GM19438 (cell line): ENCODE measurements around the gene CBX5.
"Not testable (repeated sequence)": the region's sequence is repeated elsewhere in the genome, so short reads cannot be mapped to it uniquely, and the experiment has no call there.

Source experiments
- ATAC-seq: cut with Tn5 transposase; IDR thresholded peaks from one replicate; pipeline ENCODE4 v1.9.1; 2021; ENCODE audit warnings: low read depth; ENCODE audit not compliant: unreplicated experiment

The CBX5 gene

DNA sequence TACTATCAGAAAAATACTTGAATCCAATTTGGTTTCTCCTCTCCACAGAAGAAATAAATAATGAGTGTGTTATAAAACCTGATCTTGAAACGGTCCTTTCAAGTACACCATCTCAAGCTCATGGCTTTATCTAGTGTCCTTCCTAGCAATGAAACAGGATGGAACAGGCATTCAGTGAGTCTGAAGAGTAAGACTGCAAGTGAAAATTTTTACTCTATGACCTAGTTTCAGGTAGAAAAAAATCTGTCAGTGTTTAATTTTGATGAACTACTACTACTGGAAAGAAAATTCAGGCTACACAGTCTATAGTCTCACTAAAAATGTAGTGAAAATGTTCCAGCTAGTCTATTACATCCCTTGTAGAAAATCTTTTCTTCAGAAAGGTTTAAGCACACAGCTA is 7.7 kb downstream of the CBX5 start:
- no peak for ATAC-seq

DNA sequence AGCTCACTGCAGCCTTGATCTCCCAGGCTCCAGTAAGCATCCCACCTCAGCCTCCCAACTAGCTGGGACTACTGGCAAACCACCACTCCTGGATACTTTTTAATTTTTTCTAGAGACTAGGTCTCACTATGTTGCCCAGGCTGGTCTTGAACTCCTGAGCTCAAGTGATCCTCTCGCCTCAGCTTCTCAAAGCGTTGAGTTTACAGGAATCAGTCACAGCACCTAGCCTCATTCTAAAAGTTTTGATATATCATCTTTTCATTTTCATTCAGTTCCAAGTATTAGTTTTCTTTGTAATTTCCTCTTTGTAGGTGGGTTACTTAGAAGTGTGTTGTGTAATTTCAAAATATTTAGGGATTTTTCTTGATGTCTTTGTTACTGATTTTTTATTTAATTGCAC is 9.6 kb downstream of the CBX5 start:
- no peak for ATAC-seq

DNA sequence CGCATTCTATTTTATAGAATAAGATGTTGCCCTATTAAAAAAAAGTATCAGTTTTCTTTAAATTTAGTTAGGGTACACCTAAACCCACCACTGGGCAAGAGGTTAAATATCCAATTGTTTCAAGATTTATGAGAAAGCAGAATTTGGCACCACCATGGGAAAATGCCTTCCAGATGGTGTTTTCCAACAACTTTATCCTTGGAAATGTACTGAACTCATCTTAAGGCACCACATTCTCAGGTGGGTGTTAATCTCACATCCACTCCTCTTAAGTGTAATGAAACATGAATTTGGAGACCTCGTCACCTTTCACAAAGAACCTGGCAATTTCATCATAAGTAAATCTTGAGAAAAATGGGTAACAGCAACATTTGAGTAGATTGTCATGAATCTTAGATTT is 13.1 kb downstream of the CBX5 start:
- ATAC-seq = no peak

DNA sequence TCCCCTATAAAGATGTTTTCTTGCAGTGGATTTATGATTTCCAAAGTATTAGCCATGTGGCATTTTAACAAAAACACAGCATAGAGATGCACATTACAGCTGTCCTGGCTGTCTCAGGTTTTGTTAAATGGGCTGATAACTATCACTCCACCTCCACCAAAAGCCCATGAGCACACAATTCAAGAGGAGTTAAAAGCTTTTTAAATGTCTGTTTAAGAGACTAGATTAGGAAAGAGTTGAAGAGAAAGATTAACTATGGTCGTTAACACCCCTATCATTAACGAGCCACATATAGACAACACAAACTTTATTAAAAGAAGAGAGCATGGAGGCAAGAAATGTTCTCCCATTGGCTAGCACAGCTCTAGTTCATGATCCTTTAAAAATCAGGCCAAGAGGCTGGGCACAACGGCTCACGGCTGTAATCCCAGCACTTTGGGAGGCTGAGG is 14.5 kb downstream of the CBX5 start:
- no peak for ATAC-seq

DNA sequence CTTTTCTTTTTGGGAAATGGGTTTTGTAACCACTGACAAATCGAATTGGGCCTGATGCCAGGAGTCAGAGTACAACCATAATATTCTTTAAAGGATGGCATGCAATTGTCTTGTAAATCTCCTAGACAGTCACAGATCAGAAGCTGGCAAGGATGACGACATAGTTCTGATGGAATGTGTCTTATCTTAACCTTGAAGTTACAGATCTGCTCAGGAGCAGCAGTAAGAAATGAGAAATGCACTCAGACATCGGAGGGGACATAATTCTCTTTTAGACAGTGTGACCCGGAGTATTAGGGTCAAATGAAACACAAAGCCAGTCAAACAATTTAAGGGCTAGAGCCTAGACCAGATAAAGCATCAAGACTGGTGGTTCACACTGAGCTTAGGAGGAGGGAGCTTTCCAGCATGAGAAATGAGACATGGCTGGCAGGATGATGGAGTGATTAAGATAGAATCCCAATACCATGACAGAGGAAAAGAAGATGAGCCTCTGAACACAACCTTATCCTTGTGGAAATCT is 17.5 kb downstream of the CBX5 start:
- no peak for ATAC-seq

DNA sequence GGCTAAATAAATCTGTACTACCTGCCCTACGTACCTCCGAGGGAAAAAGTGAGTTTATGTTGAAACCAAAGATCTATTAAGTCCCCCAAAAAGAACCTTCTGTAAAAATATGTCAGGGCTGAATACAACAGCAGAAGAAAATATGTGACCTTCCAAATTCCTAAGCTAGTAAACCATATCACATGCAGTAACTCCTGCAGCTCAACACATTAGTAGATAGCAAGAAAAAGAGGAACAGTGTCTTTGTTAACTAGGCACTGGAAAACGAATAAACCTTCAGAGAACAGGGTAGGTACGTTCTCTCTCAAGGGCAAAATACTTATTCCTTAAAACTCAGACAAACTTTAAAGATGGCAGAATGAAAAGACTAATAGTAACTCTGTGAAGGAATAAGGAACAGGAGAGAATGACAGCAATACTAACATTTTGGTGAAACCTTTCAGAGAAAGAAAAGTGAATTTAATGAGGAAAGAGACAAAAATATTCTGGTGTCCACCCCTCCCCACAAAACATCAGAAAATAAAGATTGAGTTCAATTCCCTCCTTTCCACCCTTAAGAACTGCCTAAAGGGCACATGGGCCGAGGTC is 18.0 kb downstream of the CBX5 start:
- no peak for ATAC-seq

DNA sequence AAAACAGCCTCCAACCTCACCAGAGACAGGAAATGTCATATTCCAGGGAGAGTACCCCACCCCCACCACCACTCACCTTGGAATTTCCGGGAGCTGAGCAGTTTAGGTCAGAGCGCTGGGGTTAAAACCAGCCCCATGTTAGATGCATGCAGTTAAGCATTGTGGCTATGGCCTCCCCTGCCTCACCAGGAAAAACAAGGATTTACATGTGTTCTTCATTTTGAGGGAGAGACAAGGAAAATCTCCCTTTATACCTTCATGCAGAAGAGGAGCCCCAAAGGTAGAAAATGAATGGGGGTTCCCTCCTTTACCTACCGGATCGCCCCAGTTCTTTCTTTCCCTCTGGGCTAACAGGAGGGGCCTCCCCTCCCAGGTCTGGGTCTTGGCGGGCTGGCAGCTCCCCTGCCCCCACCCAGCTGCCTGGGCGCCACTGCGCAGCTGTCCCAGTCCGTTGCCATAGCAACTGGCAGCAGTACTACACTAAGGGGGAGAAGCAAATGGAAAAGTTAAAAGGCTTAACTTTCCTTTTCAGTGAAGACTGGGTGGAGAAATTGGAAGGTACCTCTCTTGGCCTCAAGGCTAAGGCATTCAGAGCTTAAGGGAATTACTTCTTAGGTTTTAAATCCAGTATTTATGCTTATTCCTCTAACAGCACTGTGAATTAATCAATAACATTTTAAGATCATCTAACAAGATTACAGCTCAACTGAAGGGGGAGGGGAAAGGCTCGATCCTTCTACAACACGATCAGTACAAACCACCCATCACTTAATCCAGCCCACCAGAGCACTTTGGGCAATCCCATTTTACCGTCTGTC is 20.5 kb downstream of the CBX5 start:
- ATAC-seq = no peak

DNA sequence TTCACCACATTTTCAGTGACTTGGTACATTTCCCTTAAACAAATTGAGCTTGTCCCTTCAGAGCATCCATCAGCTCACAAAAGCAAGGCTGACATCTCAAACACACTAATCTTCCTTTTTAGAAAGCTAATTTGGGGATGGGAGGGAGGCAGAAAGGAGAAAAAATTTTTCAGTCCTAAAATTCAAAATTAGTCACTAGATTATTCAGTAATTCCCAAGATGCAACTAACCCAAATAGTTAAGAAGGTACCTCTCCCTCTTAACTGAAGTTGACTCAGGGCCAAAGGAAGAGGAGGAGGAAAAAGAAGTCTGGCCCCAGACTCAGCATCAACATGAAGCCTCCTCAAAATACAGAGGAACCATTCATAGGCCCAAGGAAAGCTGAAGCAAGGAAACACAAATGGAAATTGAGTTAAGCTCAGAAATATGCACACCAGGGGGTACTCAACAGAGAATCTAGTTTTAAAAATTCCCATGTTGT is 21.7 kb downstream of the CBX5 start:
- no peak for ATAC-seq

DNA sequence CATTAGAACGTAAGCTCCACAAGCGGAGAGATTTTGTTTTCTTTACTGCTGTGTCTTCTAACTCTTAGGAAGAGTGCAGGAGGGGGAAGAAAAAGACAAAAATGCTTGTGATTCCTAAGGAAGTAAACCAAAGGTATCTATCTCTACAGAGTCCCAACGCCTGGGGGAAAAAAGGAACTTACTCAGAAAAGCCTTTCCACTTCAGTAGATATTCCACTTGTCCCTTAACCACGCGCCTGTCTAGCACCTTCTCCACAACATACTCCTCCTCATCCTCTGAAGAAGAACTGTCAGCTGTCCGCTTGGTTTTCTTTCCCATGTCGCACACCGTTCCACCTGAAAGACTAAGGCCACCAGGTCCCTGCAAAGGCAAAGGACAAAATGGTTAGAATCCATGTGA is 22.6 kb downstream of the CBX5 start:
- no peak for ATAC-seq

DNA sequence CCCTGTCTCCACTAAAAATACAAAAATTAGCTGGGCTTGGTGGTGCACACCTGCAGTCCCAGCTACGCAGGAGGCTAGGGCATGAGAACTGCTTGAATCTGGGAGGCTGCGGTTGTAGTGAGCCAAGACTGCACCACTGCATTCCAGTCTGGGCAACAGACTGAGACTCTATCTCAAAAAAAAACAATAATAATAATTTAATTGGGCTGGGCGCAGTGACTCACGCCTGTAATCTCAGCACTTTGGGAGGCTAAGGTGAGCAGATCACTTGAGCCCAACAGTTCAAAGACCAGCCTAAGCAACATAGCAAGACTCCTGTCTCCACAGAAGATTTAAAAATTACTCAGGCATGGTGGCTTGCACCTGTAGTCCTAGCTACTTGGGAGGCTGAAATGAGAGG is 26.7 kb downstream of the CBX5 start:
- ATAC-seq = no peak

DNA sequence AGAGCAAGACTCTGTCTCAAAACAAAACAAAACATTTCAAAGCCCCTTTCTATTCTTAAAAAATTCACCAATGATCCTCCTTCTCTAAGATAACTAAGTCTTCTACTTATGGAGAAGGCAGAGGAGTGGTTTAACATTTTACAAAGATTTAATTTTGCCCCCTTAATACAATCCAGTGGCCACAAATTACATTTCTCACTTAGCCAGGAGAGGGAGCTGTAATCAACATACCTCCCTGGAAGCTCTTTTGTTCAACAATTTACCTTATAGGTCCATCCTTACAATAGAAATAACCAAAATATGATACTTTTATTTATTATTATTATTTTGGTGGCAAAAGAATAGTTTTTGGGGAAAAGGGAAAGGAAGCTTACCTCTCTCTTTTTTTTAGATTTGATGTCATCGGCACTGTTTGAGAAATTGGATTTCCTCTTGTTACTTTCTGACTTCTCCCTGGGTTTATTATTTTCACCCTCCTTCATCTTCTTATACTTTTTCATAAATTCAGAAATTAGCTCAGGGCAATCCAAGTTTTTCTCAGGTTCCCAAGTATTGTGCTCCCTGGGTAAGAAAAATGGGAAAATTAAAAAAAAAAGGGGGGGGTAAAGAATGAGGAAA is 28.1 kb downstream of the CBX5 start:
- ATAC-seq = no peak

DNA sequence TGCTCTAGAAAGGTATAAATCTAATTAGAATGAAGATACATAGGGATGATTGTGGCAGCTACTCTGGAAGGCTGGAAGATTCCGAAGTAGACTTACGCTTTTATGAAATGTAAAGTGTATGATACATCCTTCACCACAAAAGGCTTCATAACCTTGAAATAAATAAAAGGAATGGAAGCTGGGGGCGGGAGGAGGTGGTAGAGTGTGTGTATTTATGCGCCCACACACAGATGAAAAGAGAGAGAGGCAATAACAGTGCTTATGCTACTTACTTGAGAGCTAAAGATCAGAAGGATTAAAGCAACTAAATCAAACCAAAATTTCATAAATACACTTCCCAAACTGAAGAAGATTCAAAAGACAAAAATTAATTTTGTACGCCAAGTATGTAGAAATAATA is 30.4 kb downstream of the CBX5 start:
- ATAC-seq = no peak

DNA sequence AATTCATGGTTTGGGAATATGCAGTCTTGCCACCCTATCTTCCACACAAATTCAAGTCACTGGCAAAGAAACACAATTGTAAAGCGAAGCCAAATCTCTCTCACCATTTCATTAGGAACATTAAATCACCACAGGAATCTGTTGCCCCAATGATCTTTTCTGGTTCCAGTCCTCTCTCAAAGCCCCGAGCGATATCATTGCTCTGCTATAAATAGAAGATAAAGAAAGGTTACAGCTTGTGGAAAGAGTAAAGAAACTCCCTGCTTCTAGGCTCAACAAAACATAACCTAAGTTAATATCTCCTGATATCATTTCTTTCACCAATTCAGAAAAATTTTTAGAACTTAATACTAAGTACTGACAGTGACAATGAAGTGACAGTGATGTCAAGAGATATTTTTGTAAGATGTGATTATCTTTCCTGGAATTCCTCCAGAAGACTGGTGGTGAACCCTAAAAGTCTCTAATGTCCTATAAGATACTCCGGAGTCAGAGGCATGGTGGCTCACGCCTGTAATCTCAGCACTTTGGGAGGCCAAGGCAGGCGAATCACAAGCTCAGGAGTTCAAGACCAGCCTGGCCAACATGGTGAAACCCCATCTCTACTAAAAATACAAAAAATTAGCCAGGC is 33.8 kb downstream of the CBX5 start:
- ATAC-seq = no peak

DNA sequence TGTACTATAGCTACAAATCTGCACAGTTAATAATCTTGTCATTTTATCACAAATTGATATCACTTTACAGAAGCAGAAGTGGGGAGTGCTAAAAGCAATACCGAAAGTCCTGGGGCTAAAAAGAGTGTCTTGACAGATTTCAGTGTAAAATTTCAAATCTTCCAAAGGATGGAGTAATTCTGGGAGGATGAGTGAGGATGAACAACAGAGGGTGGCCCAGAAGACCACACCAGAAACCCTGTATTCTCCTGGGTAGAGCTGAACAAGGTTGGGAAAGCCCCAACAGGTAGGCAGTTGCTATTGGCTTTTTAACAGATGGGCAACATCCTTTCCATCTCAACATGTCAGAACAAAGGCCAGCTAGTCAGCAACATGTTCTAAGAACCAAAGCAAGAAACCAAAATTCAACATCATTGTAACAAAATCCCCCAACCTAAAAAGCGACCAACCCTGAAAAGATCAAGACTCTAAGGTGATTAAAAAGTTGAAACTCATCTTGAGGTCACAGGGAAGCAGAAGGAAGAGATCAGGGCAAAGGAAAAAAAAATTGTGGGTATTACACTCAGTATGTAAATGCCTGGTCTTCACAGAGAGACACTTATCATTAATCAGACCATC is 38.8 kb downstream of the CBX5 start:
- ATAC-seq = no peak

DNA sequence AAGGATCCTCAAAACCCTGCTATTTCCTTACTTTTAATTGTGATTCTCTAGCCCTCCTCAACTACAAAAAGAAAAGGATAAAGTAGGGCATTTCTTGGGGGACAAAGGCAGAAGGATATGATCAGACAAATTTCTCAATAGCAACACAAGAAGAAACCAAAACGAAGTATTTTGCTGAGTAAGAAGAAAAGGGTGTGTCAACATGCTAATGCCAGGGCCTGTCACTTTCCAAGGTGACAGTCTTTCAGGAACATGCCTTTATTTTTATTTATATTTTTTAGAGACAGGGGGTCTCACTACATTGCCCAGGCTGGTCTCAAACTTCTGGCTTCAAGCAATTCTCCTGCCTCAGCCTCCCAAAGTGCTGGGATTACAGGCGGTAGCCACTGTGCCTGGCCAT is 39.8 kb downstream of the CBX5 start:
- no peak for ATAC-seq

DNA sequence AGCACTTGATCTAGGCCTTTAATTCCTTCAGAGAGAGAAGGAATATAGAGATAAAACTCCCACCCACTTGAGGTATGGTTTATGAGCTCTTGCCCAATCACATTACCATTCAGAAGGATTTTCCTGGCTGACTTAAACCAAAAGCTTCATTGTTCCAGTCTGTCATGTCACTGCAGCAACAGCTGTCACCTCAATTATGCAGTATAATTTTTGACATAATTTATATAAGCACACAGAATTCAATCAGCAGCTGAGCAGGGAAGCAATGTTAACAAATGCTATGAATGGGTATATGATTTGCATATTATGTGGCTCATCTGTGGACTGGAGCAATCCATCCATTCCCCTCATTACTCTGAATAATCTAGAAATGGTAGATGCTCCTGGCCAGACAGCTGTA is 40.3 kb downstream of the CBX5 start:
- ATAC-seq = no peak

DNA sequence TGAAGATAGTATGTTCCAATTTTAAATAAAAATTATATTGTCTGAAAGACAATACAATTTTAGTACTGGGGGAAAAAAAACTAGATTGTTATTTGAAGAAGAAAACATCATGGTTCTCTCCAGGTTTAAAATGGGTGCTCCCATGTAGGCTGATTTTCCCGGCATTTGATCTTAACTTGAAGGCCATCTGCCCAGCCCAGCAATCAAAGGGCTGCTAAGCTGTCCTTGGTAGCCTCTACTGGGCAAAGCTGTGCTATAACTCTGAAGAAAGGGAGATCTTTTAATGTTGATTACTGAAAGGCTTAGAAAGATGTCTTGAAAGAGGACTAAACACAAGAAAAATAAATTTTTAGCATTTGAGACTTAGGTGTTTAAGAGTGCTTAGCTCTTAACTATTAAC is 41.4 kb downstream of the CBX5 start:
- no peak for ATAC-seq

DNA sequence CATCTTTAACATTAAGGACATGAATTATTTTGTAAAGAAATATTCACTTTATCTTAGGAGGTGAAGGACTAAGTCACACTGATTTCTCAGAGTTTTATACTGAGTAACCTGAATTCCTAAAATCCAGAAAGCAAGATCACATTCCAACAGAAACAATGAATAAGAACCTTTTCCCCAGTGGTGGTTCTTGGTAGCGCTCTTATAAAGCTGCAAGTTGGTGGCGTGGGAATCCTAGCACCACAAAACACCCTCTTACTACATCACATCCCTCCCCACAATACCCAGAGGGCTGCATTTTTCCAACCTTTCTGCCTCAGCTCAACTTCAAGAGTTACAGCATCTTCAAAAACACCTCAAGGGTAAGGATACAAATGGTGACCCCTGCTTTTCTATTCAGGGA is 47.1 kb downstream of the CBX5 start:
- no peak for ATAC-seq

DNA sequence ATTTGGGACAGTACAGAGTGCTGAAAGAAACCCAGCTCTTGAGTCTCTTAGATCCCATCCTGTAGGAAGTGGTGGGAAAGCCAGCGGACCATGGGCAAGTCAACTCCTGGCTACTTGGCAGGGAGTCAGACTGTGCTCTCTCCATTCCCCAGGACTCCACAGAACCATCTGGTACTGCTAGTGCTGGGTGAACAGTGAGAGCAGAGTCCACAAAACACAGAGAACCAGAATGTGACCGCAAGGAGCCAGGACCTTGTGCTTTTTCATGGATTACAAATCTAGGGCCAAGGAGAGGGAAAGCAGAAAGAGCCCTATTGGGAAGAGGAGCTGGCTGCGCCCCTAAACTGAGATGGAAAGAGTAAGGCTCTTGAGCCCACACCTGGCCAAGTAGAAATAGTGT is 48.7 kb downstream of the CBX5 start:
- not testable (repeated sequence) for ATAC-seq

DNA sequence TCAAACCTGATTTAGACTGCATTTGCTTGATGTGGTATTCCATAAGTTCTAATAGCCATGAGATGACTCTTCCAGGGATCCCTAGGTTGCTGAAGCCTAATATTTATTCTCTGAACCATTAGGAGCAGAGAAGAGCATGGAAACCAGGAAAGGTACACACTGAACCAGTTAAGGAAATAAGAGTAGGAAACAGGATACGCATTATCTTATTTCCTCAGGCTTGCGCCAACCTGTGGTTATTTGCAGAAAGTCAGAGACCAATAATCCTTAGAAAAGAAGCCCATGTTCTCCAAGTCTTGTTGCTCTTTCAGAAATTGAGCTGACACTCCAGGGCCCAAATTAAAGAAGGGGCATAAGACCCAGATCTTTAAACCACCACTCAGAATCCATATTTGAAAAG is 49.4 kb downstream of the CBX5 start:
- ATAC-seq = no peak
